ENCODE data around the gene GJB6. TPM values are rescaled to one million over a fixed set of nuclear protein-coding genes. Genes with fewer than 3 reads are reported as not detected.

Gene GJB6
- total RNA-seq, 2 experiments from 2014 or later: 19.8 to 26.0 TPM

DNA sequence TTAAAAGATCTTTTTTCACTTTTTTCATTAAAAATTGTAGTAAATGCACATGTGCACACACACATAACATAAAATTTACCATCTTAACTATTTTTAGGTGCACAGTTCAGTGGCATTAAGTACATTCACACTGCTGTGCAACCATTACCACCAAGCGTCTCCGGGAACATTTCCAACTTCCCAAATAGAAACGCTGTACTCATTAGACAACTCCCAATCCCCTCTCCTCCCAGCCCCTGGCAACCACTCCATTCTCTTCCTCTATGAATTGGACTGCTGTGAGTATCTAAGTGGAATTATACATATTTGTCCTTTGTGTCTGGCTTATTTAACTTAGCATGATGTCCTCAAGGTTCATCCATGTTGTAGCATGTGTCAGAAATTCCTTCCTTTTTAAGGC, 50.9 kb downstream of the GJB6 start:
- no peak overlapping the region for H3K4me3 ChIP-seq (ENCODE audit: low read length)
- no peak overlapping the region for H3K27ac Mint-ChIP-seq
- no peaks in the 10 kb centered on the region for H3K9me3 ChIP-seq (ENCODE audit: control insufficient read depth in 1 of 2, insufficient read depth in 1 of 2, low read length in 2 of 2)
- no peaks in the 10 kb centered on the region for H3K9me3 Mint-ChIP-seq
- no peak overlapping the region for H3K27ac ChIP-seq (ENCODE audit: low read depth in 1 of 2, low read length in 2 of 2)
- no peaks in the 10 kb centered on the region for H3K36me3 ChIP-seq (ENCODE audit: insufficient read depth, low read length)
- no peak for ATAC-seq (ENCODE audit: poor library complexity)
- TF ChIP-seq CTCF (IDR thresholded peaks at IDR 0.05): no peak
- no peak for DNase-seq
- POLR2A ChIA-PET: no interaction called here
- H3K4me1 ChIP-seq (ENCODE audit: insufficient read depth, low read length): peaks cover 2% of the 10 kb centered on the region
- intact Hi-C loops (cut with DNase I, micrococcal nuclease): loop anchor here in 1 of 2 experiments (5.0 kb wide), 1 partner anchor 746 kb away; no protein-coding TSS in a partner anchor
- H3K4me1 Mint-ChIP-seq (ENCODE audit: low read depth): no peaks in the 10 kb centered on the region
- peaks cover 24 to 29% of the 10 kb centered on the region in 2 experiments for H3K27me3 ChIP-seq (ENCODE audit: control insufficient read depth in 1 of 2, insufficient read depth in 2 of 2, low read length in 2 of 2)
- CTCF ChIA-PET: interaction anchor here (1.0 kb wide), 1 partner anchor 16 kb away, joined by 6 read pairs; no protein-coding TSS in a partner anchor
- H3K27me3 Mint-ChIP-seq: peaks cover 57% of the 10 kb centered on the region
- no peaks in the 10 kb centered on the region for H3K36me3 Mint-ChIP-seq (ENCODE audit: low read depth)
- no peak overlapping the region for H3K4me3 Mint-ChIP-seq

GRCh38 chr13:20178156-20178555, 54.0 kb downstream of the GJB6 start:
- Histone ChIP-seq H3K36me3 (ENCODE audit: insufficient read depth, low read length) (no peaks in the 10 kb centered on the region), H3K4me3 (ENCODE audit: low read length) (no peak overlapping the region), H3K27me3 (ENCODE audit: control insufficient read depth in 1 of 2, insufficient read depth in 2 of 2, low read length in 2 of 2) (peaks cover 43 to 53% of the 10 kb centered on the region in 2 experiments), H3K27ac (ENCODE audit: low read depth in 1 of 2, low read length in 2 of 2) (no peak overlapping the region), H3K4me1 (ENCODE audit: insufficient read depth, low read length) (peaks cover 9% of the 10 kb centered on the region), H3K9me3 (ENCODE audit: control insufficient read depth in 1 of 2, insufficient read depth in 1 of 2, low read length in 2 of 2) (no peaks in the 10 kb centered on the region)
- ChIA-PET POLR2A (no interaction called here), CTCF (no interaction called here)
- no peak overlapping the region for H3K27ac Mint-ChIP-seq
- intact Hi-C loops (cut with DNase I, micrococcal nuclease): no loop called here
- ATAC-seq (ENCODE audit: poor library complexity): no peak
- TF ChIP-seq CTCF (IDR thresholded peaks at IDR 0.05): no peak
- peaks cover 7% of the 10 kb centered on the region for H3K4me1 Mint-ChIP-seq (ENCODE audit: low read depth)
- no peak overlapping the region for H3K4me3 Mint-ChIP-seq
- H3K27me3 Mint-ChIP-seq: peaks cover 86% of the 10 kb centered on the region
- no peaks in the 10 kb centered on the region for H3K36me3 Mint-ChIP-seq (ENCODE audit: low read depth)
- no peaks in the 10 kb centered on the region for H3K9me3 Mint-ChIP-seq
- DNase-seq: no peak

- Mint-ChIP-seq H3K27ac (no peak overlapping the region), H3K36me3 (ENCODE audit: low read depth) (no peaks in the 10 kb centered on the region), H3K27me3 (peaks cover 93% of the 10 kb centered on the region), H3K4me3 (no peak overlapping the region), H3K9me3 (no peaks in the 10 kb centered on the region), H3K4me1 (ENCODE audit: low read depth) (peaks cover 7% of the 10 kb centered on the region)
- POLR2A ChIA-PET: no interaction called here
- CTCF ChIA-PET: no interaction called here
- no peaks in the 10 kb centered on the region for H3K36me3 ChIP-seq (ENCODE audit: insufficient read depth, low read length)
- TF ChIP-seq CTCF (IDR thresholded peaks at IDR 0.05): no peak
- H3K27ac ChIP-seq (ENCODE audit: low read depth in 1 of 2, low read length in 2 of 2): no peak overlapping the region
- H3K4me1 ChIP-seq (ENCODE audit: insufficient read depth, low read length): peaks cover 9% of the 10 kb centered on the region
- ATAC-seq (ENCODE audit: poor library complexity) (no peak), DNase-seq (no peak)
- peaks cover 43 to 58% of the 10 kb centered on the region in 2 experiments for H3K27me3 ChIP-seq (ENCODE audit: control insufficient read depth in 1 of 2, insufficient read depth in 2 of 2, low read length in 2 of 2)
- intact Hi-C loops (cut with DNase I, micrococcal nuclease): no loop called here
- H3K4me3 ChIP-seq (ENCODE audit: low read length): no peak overlapping the region
- no peaks in the 10 kb centered on the region for H3K9me3 ChIP-seq (ENCODE audit: control insufficient read depth in 1 of 2, insufficient read depth in 1 of 2, low read length in 2 of 2)
Observed at GRCh38 chr13:20177049-20177831, 54.9 kb downstream of the GJB6 start.

Data from CD4-positive, alpha-beta T cell (primary cell).